ENCODE measurements around the gene PORCN. TPM values are rescaled to one million over a fixed set of nuclear protein-coding genes. Genes with fewer than 3 reads are reported as not detected.

The PORCN gene
- total RNA-seq, 1 experiment from 2014 or later = 12.6 TPM

- Histone ChIP-seq H3K4ac (ENCODE audit: low read depth, low read length) (no peak overlapping the region), H3K14ac (ENCODE audit: insufficient read depth, low read length) (no peak overlapping the region), H4K91ac (ENCODE audit: insufficient read length, low read depth, low read length) (no peak overlapping the region), H4K20me1 (ENCODE audit: control insufficient read depth, insufficient read depth, insufficient read length) (no peaks in the 10 kb centered on the region), H3K56ac (ENCODE audit: insufficient read length, low read depth, low read length) (no peak overlapping the region), H3K79me2 (ENCODE audit: insufficient read depth, low read length) (no peaks in the 10 kb centered on the region), H3K27ac (ENCODE audit: insufficient read length, low read depth, low read length) (no peak overlapping the region), H4K5ac (ENCODE audit: insufficient read length, low read depth, low read length) (no peak overlapping the region), H3K4me1 (ENCODE audit: insufficient read depth, low read length) (peaks cover 4% of the 10 kb centered on the region; the same call in 1 of the 2 replicates), H3K23ac (ENCODE audit: insufficient read length, low read depth, low read length) (no peak overlapping the region), H2BK120ac (ENCODE audit: low read depth, low read length, poor library complexity, severe bottlenecking) (no peak overlapping the region), H3K9ac (ENCODE audit: extremely low read depth, insufficient read length, low read length) (no peak overlapping the region), H3K79me1 (ENCODE audit: insufficient read depth, low read depth, low read length, poor library complexity, severe bottlenecking) (no peaks in the 10 kb centered on the region), H2BK20ac (ENCODE audit: low read depth, low read length, poor library complexity, severe bottlenecking) (no peak overlapping the region), H2BK12ac (ENCODE audit: insufficient read length, low read depth, low read length) (no peak overlapping the region), H3K4me2 (ENCODE audit: insufficient read depth, insufficient read length, low read length) (no peak overlapping the region), H3K9me3 (ENCODE audit: control insufficient read depth, low read depth, low read length) (peaks cover 30% of the 10 kb centered on the region), H2BK15ac (ENCODE audit: low read depth, low read length) (no peak overlapping the region), H2AFZ (ENCODE audit: low read length) (no peak overlapping the region), H3K18ac (ENCODE audit: insufficient read length, low read depth, low read length) (no peak overlapping the region), H2AK5ac (ENCODE audit: insufficient read length, low read length) (no peak overlapping the region), H3K27me3 (ENCODE audit: insufficient read depth, low read length) (no peaks in the 10 kb centered on the region), H4K8ac (replicated peaks; ENCODE audit: insufficient read length, low read depth, low read length) (no peak overlapping the region), H2BK5ac (ENCODE audit: insufficient read length, low read length) (no peak overlapping the region), H3T11ph (ENCODE audit: low read length) (no peak overlapping the region), H3K23me2 (ENCODE audit: insufficient read length, low read depth, low read length, poor library complexity, severe bottlenecking) (peaks cover 8% of the 10 kb centered on the region)
- DNase-seq = no peak
- no peak for TF ChIP-seq CTCF (conservative IDR thresholded peaks at IDR 0.05)
- no peak overlapping the region for H3K4me3 Mint-ChIP-seq
- WGBS (ENCODE audit: extremely low coverage, insufficient read length, low lambda C conversion rate) = no CpG with 5 or more reads among the region's 9 CpGs
- H3K36me3 Mint-ChIP-seq (ENCODE audit: insufficient read depth in 1 of 3, low read depth in 3 of 3) = peaks cover 13 to 18% (median 16%) of the 10 kb centered on the region in 3 experiments; a peak in 6 of 7 replicates
- peaks cover 75 to 85% of the 10 kb centered on the region in 2 experiments for H3K9me3 Mint-ChIP-seq
- no peak overlapping the region for H3K27ac Mint-ChIP-seq
- H3K27me3 Mint-ChIP-seq (ENCODE audit: low read depth) = peaks cover 5% of the 10 kb centered on the region
- peaks cover 30 to 48% of the 10 kb centered on the region in 2 experiments for H3K4me1 Mint-ChIP-seq
Measured at GRCh38 chrX:48470833-48471118, 38.0 kb upstream of the PORCN start.

Data from H9 (cell line).